Gastrocnemius medialis (tissue), 4 donors: ENCODE data around the gene PAK1IP1. TPM values are rescaled to one million over a fixed set of nuclear protein-coding genes. Genes with fewer than 3 reads are reported as not detected.

Source experiments
- ATAC-seq, 2 donors: fragments of 150-250 bp; one replicate each; pipeline ENCODE4 v1.9.1; 2016
- DNase-seq, 2 donors: peaks; one replicate each; pipeline ENCODE4 v3.0.0-alpha.2; 2019
- H3K27ac ChIP-seq, 4 donors: fragments of 200-600 bp; sonication (generic); 1 replicate in 1 of 4; 2 replicates in 3 of 4; pipeline ENCODE4 v1.5.1; 2016 to 2018; ENCODE audit warnings: mild to moderate bottlenecking in 2 of 4, moderate library complexity in 1 of 4
- H3K27me3 ChIP-seq, 3 donors: fragments of 200-600 bp; sonication (generic) in 2 of 3; 1 replicate in 1 of 3; 2 replicates in 2 of 3; pipeline versions ENCODE4 v1.5.1 to v1.6.0; 2016 to 2019; ENCODE audit warnings: mild to moderate bottlenecking in 1 of 3, moderate library complexity in 1 of 3
- H3K36me3 ChIP-seq, 2 donors: fragments of 200-600 bp; sonication (generic) in 1 of 2; one replicate each; pipeline ENCODE4 v1.5.1; 2017 to 2018
- H3K4me1 ChIP-seq, 2 donors: fragments of 200-600 bp; sonication (generic) in 1 of 2; one replicate each; pipeline ENCODE4 v1.5.1; 2016 to 2017; ENCODE audit warnings: mild to moderate bottlenecking in 2 of 2
- H3K4me3 ChIP-seq, 4 donors: fragments of 200-600 bp; sonication (generic) in 3 of 4; 1 replicate in 1 of 4; 2 replicates in 3 of 4; pipeline ENCODE4 v1.5.1; 2016 to 2019; ENCODE audit warnings: mild to moderate bottlenecking in 2 of 4
- H3K9me3 ChIP-seq, 3 donors: fragments of 200-600 bp; sonication (generic) in 2 of 3; 1 replicate in 1 of 3; 2 replicates in 2 of 3; pipeline ENCODE4 v1.5.1; 2016 to 2019
- CTCF ChIP-seq, 5 experiments: fragments of 450-650 bp in 3 of 5; fragments of 200-600 bp in 2 of 5; sonication (generic) in 2 of 5; IDR thresholded peaks in 4 of 5; conservative IDR thresholded peaks in 1 of 5; 1 replicate in 4 of 5; 2 replicates in 1 of 5; pipeline ENCODE4 v1.5.1; 2016 to 2019; ENCODE audit warnings: antibody characterized with exemption in 5 of 5, mild to moderate bottlenecking in 3 of 5, moderate library complexity in 3 of 5
- POLR2A ChIP-seq, 2 donors: fragments of 450-650 bp; IDR thresholded peaks; one replicate each; pipeline ENCODE4 v1.6.1; 2017; ENCODE audit warnings: antibody characterized with exemption in 2 of 2, mild to moderate bottlenecking in 2 of 2, moderate library complexity in 2 of 2
- in situ Hi-C, 4 donors: fragments of 200-750 bp; cut with MboI; loops; one replicate each; pipeline versions ENCODE4 v1.15.0 to v1.8.0; 2017; ENCODE audit warnings: low sequenced_read_pairs in 4 of 4
- intact Hi-C: fragments of 100-400 bp; cut with DNase I; formaldehyde crosslinking; loops from one replicate; pipeline ENCODE4 v1.15.1; 2023; ENCODE audit warnings: low total_unique reads
- total RNA-seq, 4 donors: library from RNA; depleted of rRNA; stranded (reverse); fragments of >200 nt; gene quantifications; one replicate each; pipeline versions ENCODE4 v1.1.0 to v1.2.3, GENCODE V29; 2016

Gene PAK1IP1, protein sequence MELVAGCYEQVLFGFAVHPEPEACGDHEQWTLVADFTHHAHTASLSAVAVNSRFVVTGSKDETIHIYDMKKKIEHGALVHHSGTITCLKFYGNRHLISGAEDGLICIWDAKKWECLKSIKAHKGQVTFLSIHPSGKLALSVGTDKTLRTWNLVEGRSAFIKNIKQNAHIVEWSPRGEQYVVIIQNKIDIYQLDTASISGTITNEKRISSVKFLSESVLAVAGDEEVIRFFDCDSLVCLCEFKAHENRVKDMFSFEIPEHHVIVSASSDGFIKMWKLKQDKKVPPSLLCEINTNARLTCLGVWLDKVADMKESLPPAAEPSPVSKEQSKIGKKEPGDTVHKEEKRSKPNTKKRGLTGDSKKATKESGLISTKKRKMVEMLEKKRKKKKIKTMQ
- total RNA-seq, result 10 to 100 TPM in 3 of 4 donors, 1 to 10 TPM in 1; 5.5 to 18.8 (median 14.2) TPM

DNA sequence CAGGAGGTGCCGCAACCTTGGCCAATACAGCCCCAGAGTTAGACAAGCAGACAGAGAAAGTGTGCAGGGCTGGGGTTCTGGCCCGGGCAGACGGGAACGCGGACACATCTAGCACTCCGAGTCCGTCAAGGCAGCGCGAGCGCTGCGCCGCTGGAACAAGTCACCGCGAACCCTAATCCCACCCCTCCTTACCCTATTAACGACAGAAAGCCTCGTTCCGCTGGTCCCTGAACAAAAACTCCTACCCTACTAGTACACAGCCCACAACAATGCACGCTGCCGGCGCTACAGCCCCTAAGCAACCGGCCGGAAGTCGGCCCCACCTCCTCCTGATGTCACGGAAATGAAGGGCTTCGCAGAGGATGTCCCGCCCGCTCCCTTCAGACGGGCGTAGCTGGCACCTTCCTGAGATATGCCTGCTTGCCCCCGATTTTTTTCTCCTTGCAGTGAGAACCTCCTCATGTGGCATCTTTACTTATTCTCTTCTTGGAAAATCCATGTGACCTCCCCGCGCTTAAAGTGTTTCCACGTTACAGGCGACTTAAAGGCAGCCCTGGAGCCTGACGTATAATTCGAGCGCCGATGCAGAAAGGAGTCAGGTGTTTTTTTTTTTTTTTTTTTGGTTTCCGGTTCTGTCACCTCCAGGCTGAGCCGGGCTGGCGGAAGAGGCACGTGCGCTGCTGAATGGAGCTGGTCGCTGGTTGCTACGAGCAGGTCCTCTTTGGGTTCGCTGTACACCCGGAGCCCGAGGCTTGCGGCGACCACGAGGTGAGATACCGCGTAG is at the start of gene PAK1IP1, which contains the start of gene C6orf52:
PAK1IP1 (plus strand) TSS at position 671 of the 784 bp plus-strand sequence; CDS start at position 685, 14 bp downstream.
C6orf52 (minus strand) TSS at position 315 of the 784 bp plus-strand sequence. CDS start 7,066 bp downstream, outside the sequence.
- TF ChIP-seq POLR2A (IDR thresholded peaks at IDR 0.05), result peak; percentile 80 to 84
- TF ChIP-seq CTCF (IDR thresholded peaks at IDR 0.05 in 4 of 5, conservative IDR thresholded peaks at IDR 0.05 in 1 of 5), result no peak
- intact Hi-C loops, result loop anchor here (1.0 to 5.0 kb wide), 5 partner anchors 28 to 399 kb away; partner anchors contain the start of genes SMIM13 and TMEM14B
- DNase-seq (peak; percentile 88 to 91), ATAC-seq (peak; percentile 99)
- Histone ChIP-seq H3K9me3 (no peaks in the 10 kb centered on the region), H3K27me3 (no peaks in the 10 kb centered on the region), H3K4me1 (peaks cover 26 to 30% of the 10 kb centered on the region in 2 donors), H3K27ac (peak within 1 kb of the TSS; percentile 92 to 98 (median 93)), H3K36me3 (peaks cover 0 to 24% of the 10 kb centered on the region in 2 donors), H3K4me3 (peak within 1 kb of the TSS; percentile 71 to 96 (median 92))
- in situ Hi-C loops, result loop anchor here in 1 of 4 donors (10.0 kb wide), 1 partner anchor 50 kb away; the partner anchor contains the start of gene TMEM14B

GRCh38 chr6:10655508-10656055 is 39.2 kb upstream of the PAK1IP1 start:
- DNase-seq (no peak), ATAC-seq (no peak)
- H3K27ac ChIP-seq, result no peak overlapping the region
- in situ Hi-C loops, result no loop called here
- no peaks in the 10 kb centered on the region for H3K36me3 ChIP-seq
- intact Hi-C loops, result no loop called here
- H3K9me3 ChIP-seq, result no peaks in the 10 kb centered on the region
- H3K4me1 ChIP-seq, result peaks cover 0 to 5% of the 10 kb centered on the region in 2 donors
- no peak for TF ChIP-seq POLR2A (IDR thresholded peaks at IDR 0.05)
- TF ChIP-seq CTCF (IDR thresholded peaks at IDR 0.05 in 4 of 5, conservative IDR thresholded peaks at IDR 0.05 in 1 of 5), result no peak
- no peak overlapping the region for H3K4me3 ChIP-seq
- no peaks in the 10 kb centered on the region for H3K27me3 ChIP-seq

GRCh38 chr6:10658910-10659698 is 35.7 kb upstream of the PAK1IP1 start:
- H3K9me3 ChIP-seq, result no peaks in the 10 kb centered on the region
- intact Hi-C loops, result no loop called here
- H3K27ac ChIP-seq, result no peak overlapping the region
- peak overlapping the region in 2 of 4 donors; percentile 21 to 37 for H3K4me3 ChIP-seq
- TF ChIP-seq CTCF (IDR thresholded peaks at IDR 0.05 in 4 of 5, conservative IDR thresholded peaks at IDR 0.05 in 1 of 5) (no peak), POLR2A (IDR thresholded peaks at IDR 0.05) (no peak)
- H3K36me3 ChIP-seq, result no peaks in the 10 kb centered on the region
- no peaks in the 10 kb centered on the region for H3K27me3 ChIP-seq
- in situ Hi-C loops, result no loop called here
- H3K4me1 ChIP-seq, result peaks cover 0 to 5% of the 10 kb centered on the region in 2 donors
- DNase-seq (no peak), ATAC-seq (no peak)
